Measurements from ENCODE around the gene ZNF329.

DNA sequence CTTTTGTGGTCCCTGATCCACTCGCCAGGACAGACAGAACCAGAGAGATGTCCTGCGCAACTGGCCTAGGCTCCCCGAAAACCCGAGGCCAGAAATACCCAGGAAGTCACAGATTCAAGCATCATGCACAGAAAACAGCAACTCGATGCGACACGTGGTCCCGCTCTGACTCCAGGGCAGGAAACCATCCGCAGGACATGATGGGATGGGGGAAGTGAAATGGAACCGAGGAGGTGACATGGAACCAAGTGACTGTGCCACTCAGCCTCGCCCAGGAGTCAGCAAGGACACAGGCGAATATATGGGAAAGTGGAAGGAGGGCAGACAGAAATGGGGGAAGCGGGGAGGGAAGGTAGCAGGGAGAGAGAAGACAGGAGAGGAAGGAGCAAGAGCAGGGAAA is 53.7 kb downstream of the ZNF329 start:
- TF ChIP-seq POLR2A (IDR thresholded peaks at IDR 0.05; ENCODE audit: low read depth, low read length) (no peak), POLR2AphosphoS5 (IDR thresholded peaks at IDR 0.05; ENCODE audit: low read depth, low read length) (no peak)
